IPS-NIHi7 (cell line): ENCODE measurements around the gene LRRC27.
A peak's percentile ranks its signal among the peaks of the same experiment; 100 is the strongest.

Experiments
- DNase-seq: peaks from one replicate; pipeline ENCODE4 v3.0.0; 2012; ENCODE audit warnings: mixed read lengths; ENCODE audit errors: extremely low spot score

Gene LRRC27

DNA sequence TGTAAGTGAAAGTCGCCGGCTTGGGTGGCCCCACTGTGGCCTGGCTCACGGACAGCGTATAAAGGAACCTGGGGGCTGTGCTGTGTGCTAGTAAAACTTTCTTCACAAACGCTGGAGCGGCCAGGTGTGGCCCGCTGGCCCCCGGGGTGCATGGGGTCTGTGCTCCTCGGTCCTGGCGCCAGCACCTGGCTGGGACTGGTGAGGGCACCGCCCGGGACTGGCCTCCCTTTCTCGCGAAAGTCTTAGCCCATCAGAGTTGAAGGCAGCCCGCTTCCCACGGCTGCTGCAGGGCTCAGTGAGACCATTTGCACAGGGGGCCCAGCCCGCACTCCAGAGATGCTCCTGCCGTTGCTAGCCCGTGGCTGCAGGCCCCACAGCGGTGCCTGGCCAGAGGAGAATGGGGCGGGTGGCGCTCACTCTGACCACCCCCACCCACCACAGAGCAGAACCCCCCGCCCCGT lies 70.8 kb downstream of the LRRC27 start:
- no peak for DNase-seq

- no peak for DNase-seq
Observed at GRCh38 chr10:132403511-132404168, 71.6 kb downstream of the LRRC27 start.

DNA sequence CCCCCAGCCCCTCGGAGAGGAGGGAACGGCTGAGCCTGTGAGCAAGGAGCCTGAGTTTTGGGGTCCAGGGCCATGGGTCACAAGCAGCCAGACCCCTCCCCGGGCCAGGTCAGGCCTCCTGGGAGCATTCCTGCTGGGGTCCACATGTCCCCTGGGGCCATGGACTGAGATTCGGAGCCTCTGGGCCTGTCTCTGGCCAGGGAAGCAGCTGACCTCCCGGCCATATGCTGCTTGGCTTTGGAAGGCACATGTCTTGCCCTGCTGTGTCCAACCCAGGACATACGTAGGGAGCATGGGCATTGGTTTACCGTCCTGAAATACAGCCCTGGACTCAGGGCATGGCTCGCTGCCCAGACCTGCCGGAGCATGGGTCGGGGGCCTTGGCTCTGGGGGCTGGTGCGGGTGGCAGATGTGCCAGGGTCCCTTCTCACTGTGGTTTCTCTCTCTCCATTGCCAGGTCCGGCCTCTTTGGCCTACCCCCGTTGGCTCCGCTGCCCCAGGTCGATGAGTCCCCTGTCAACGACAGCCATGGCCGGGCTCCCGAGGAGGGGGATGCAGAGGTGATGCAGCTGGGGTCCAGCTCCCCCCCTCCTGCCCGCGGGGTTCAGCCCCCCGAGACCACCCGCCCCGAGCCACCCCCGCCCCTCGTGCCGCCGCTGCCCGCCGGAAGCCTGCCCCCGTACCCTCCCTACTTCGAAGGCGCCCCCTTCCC lies 72.3 kb downstream of the LRRC27 start:
- DNase-seq: no peak

DNA sequence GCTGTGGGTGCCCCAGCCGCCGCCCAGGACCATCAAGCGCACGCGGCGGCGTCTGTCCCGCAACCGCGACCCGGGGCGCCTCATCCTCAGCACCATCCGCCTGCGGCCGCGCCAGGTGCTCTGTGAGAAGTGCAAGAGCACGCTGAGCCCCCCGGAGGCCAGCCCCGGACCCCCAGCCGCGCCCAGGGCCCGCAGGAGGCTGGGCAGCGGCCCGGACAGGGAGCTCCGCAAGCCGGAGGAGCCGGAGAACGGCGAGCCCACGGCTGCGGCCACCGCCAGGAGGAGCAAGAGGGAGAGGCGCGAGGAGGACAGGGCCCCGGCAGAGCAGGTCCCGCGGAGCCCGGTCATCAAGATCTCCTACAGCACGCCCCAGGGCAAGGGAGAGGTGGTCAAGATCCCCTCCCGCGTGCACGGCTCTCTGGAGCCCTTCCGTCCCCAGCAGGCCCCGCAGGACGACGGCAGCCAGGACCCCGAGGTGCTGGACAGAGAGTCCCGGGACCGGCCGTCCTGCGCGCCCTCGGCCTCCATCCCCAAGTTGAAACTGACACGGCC lies 73.0 kb downstream of the LRRC27 start:
- peak; percentile 81 for DNase-seq

GRCh38 chr10:132405463-132405991 lies 73.5 kb downstream of the LRRC27 start:
- no peak for DNase-seq

- DNase-seq: no peak
Observed at GRCh38 chr10:132406181-132406580, 74.2 kb downstream of the LRRC27 start.

DNA sequence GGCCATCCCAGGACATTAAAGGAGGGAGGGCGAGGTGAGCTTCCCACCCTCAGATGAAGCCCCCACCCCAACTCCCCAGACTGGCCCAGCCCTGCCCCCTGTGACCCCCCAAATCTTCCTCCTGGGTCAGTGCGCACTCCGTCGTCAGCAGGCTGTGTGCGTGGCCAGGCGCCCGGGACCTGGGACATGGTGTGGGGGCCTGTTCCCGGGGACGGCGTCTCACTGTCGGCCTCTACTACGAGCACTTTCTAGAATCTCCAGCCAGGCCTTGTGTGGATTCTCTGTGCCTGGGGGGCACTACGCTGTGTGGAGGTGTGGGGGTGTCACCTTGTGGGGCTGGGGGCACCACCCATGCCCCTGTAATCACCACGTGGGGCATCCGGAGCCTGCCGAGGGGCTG lies 74.8 kb downstream of the LRRC27 start:
- no peak for DNase-seq

DNA sequence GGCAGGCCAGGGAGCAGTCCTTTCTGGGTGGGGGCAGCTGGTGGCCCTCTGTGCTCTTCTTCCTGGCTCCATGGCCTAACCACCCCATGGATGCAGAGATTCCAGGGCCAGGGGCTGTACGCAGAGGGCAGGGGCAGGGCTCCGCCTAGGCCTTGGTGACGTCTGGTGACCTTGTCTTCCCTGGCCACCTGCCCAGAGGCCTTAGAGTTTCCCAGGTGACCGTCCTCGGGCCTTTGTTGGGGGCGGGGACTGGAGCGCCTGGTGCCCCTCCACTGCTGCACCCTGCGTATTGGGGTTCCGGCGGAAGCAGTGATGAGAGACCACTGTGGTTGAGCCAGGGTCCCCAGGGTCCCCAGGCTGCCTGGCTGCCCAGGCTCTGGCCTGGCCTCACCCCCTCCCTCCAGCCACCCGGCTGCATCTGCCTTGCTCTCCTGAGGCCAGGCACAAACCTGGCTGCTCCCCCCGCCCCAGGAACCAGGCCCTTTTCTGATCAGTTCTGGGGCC lies 75.3 kb downstream of the LRRC27 start:
- DNase-seq: no peak

DNA sequence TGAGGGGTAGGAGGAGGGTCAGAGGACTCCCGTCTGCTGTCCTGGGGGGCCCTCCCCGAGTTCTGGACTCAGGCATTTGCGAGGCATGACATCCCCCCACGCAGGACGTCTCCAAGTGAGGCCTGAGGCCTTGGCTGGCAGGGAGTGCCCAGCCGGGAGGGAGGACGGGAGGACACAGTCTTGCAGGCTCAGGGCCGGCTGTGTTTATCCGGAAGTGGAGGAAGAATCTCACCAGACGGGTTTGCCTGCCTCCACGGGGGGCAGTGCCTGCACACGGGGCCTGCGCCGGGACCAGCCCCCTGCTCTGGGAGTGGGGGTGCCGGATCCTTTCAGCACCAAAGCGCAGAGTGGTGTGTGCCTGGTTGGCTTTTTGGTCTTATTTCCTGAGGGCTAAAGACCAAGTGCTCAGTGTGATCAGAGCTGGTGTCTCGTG lies 75.9 kb downstream of the LRRC27 start:
- peak; percentile 90 for DNase-seq

DNA sequence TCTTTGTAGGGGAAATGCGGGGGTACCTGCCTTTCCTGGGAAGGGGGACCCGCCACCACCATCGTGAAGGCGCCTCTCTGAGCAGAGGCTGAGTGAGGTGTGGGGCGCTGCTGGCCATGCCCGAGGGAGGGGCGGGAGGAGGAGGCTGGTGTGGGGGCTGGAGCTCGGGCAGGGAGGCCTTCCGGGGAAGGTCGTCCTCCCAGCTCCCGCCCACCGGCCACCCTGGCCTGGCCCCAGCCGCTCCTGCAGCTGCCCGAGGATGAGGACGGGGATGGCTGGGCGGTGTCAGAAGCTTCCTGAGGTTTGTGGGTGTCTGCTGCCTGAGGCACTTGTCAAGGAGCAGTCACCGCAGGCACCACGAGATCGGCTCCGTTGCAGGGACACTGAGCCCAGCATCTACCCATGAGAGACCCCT lies 76.4 kb downstream of the LRRC27 start:
- DNase-seq: peak; percentile 68

- DNase-seq: no peak
Observed at GRCh38 chr10:132408823-132409666, 77.1 kb downstream of the LRRC27 start.

- no peak for DNase-seq
Observed at GRCh38 chr10:132409667-132410028, 77.7 kb downstream of the LRRC27 start.

DNA sequence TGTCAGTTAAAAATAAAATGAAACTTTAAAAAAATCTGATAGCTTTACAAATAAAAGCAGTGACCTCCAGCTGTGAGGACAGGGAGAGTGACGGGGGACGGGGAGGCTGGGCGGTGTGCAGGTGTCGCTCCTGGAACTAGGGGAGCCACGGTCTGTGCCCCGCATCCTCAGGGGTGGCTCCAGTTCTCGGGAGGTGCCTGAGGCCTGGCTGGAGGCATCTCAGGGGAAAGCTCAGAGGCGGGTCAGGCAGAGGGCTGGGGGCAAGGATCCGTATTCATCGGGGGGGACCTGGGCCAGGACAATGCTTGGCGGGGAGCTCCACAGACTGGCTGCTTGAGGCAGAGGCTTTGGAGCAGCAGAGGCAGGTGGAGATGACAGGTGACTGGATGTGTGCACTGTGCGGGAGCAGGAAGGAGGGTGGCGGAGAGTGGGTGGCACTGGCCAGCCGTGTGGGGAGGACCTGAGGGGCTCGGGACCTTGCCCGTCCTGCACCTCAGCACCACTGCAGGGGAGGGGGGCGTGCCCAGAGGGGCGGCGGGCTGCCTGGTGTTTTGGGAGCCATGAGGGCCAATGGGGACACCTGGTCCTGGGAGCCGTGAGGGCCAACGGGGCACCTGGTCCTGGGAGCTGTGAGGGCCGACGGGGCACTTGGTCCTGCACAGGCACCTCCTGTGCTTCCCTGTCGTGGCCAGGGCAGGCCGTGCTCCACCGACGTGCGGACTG lies 78.2 kb downstream of the LRRC27 start:
- DNase-seq: no peak

DNA sequence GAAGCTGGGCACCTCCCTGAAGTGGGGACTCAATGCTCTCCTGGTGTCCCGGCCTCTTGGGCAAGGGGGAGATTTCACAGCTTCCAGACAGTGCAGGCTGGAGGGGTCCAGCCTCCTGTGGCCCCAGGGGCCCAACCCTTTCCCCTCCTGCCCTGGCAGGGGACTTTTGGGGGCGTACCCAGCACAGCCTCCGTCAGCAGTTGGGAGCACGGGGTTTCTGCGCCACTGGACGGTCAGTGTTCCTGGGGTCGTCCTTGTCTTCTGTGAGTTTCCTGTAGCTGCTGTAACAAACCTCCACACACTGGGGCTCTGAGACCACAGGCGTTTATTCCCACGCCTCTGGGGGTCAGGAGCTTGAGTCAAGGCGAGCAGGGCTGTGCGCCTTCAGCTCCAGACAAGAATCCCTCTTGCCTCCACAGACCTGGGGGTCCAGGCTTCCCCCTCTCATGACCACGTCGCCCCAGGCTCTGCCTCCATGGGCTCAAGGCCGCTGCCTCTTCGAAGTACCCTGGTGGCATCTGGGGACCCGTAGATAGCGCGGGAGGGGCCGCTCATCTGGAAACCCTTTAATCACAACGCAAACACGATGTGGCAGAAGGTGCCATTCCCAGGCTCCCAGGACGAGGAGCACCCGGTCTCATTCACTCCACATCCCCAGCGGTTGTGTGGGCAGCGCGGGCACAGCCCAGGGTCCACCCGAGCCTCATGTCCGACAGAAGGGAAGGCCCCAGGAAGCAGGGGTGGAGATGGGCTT lies 79.0 kb downstream of the LRRC27 start:
- no peak for DNase-seq

- no peak for DNase-seq
Observed at GRCh38 chr10:132411561-132412253, 79.7 kb downstream of the LRRC27 start.

DNA sequence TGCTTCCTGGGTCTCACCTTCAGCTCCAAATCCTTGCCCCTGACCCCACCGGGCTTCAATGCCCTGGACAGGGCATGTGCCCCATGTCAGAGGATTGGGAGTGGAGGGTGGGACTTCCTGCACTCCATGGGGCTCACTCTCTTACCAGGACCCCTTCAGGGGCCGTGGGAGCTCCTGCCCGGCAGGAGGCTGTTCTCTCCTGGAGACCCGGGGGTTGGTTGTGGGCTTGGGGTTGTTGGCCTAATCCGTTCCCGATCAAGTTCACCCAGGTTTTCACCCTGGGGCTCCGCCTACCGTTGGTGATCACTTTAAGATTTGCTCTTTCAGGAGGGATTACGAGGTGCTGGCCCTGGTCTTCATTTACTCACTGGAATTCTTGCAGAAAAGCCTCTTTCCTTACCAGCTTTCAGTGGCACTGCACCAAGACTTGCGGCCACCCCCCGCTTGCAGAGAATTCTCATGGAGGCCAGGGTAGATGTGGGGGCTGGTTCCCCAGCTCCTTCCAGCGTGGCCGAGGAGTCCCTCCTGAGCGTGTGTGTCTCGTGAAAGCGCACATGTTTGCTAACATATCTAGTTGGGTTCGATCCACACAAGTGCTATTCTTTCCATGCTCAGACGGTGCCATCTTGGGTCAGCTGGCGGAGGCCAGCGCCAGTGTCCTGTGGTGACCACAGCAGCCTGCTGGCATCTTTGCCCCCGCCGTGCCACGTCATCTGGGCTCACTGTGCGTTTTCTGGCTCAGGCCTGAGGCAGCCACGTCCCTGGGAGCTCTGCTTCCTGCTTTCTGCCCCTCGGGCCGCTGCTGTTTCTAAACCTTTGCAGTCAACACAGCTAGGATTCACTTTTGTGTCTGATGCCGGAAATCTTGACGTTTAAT lies 80.6 kb downstream of the LRRC27 start:
- DNase-seq: no peak

- DNase-seq: no peak
Observed at GRCh38 chr10:132413226-132414205, 81.5 kb downstream of the LRRC27 start.
